HL-60 (cell line): Measurements from ENCODE around the gene MICALL2.

Source experiments
- CTCF ChIP-seq: IDR thresholded peaks from one replicate; pipeline ENCODE4 v1.5.1; 2011; ENCODE audit warnings: low read length, control low read depth, inconsistent platforms; ENCODE audit not compliant: insufficient read depth
- GABPA ChIP-seq: IDR thresholded peaks from 2 replicates; pipeline ENCODE4 v1.6.1; 2012; ENCODE audit warnings: low read depth
- POLR2AphosphoS5 ChIP-seq: IDR thresholded peaks from 2 replicates; pipeline ENCODE4 v1.6.1; 2012; ENCODE audit warnings: low read depth
- REST ChIP-seq: IDR thresholded peaks from 2 replicates; pipeline ENCODE4 v1.6.1; 2012; ENCODE audit warnings: low read depth; ENCODE audit not compliant: insufficient replicate concordance
- SPI1 ChIP-seq: IDR thresholded peaks from 2 replicates; pipeline ENCODE4 v1.6.1; 2012; ENCODE audit warnings: low read depth, mild to moderate bottlenecking, borderline replicate concordance

GRCh38 chr7:1431634-1432380 is 27.5 kb downstream of the MICALL2 start:
- no peak for TF ChIP-seq CTCF
- no peak for TF ChIP-seq POLR2AphosphoS5
- no peak for TF ChIP-seq REST
- no peak for TF ChIP-seq SPI1
- no peak for TF ChIP-seq GABPA
